ENCODE data around the gene COL15A1. TPM values are rescaled to one million over a fixed set of nuclear protein-coding genes. Genes with fewer than 3 reads are reported as not detected.

Gene COL15A1
- total and polyA plus RNA-seq, 2 of the 8 experiments (the other 6 are each of a cell fraction or from before 2014, with no cell fraction given) = 0.12 to 0.15 TPM

GRCh38 chr9:98962861-98963260 is 19.2 kb downstream of the COL15A1 start:
- Histone ChIP-seq H2BK120ac (replicated peaks; ENCODE audit: low read depth, low read length) (no peak overlapping the region), H2AFZ (ENCODE audit: low read length) (no peak overlapping the region), H3K4ac (replicated peaks; ENCODE audit: insufficient read length, low read depth, low read length) (no peak overlapping the region), H2BK5ac (ENCODE audit: low read depth, low read length) (peak overlapping the region; percentile 60; the same call in 1 of the 2 replicates), H3K9me3 (ENCODE audit: insufficient read depth in 2 of 2, low read depth in 1 of 2, low read length in 1 of 2) (no peaks in the 10 kb centered on the region), H4K20me1 (replicated peaks in 1 of 2; ENCODE audit: control insufficient read depth in 1 of 2, insufficient read depth in 2 of 2, low read length in 2 of 2) (no peaks in the 10 kb centered on the region), H3K79me2 (ENCODE audit: control insufficient read depth in 1 of 2, insufficient read depth in 2 of 2, low read length in 2 of 2) (no peaks in the 10 kb centered on the region), H3K27me3 (replicated peaks in 1 of 4; ENCODE audit: control insufficient read depth in 3 of 4, extremely low read depth in 1 of 4, insufficient read depth in 3 of 4, low read length in 3 of 4) (no peaks in the 10 kb centered on the region), H4K5ac (ENCODE audit: insufficient read length, low read depth, low read length) (no peak overlapping the region), H3K18ac (ENCODE audit: extremely low read depth, low read length) (peak overlapping the region; percentile 79; the same call in 1 of the 2 replicates), H2BK12ac (ENCODE audit: low read depth, low read length) (no peak overlapping the region), H3K4me2 (ENCODE audit: insufficient read depth in 1 of 2, low read depth in 2 of 2, low read length in 2 of 2) (peak overlapping the region in 1 of 2 experiments; percentile 3; a peak in 1 of 4 replicates), H3K79me1 (ENCODE audit: low read depth, low read length) (no peaks in the 10 kb centered on the region), H3K36me3 (ENCODE audit: control insufficient read depth in 2 of 4, insufficient read depth in 4 of 4, low read length in 3 of 4) (no peaks in the 10 kb centered on the region), H3K14ac (ENCODE audit: insufficient read length) (no peak overlapping the region), H3K56ac (replicated peaks; ENCODE audit: insufficient read length, low read depth, low read length) (no peak overlapping the region), H3K4me3 (ENCODE audit: extremely low read depth in 1 of 4, insufficient read depth in 2 of 4, low read depth in 3 of 4, low read length in 4 of 4) (peak overlapping the region in 1 of 4 experiments; percentile 8; a peak in 1 of 8 replicates), H3K23ac (ENCODE audit: insufficient read length) (no peak overlapping the region), H3K23me2 (ENCODE audit: low read depth, low read length) (no peaks in the 10 kb centered on the region), H2BK15ac (ENCODE audit: low read length) (no peak overlapping the region), H2BK20ac (ENCODE audit: low read length) (no peak overlapping the region), H4K8ac (ENCODE audit: extremely low read depth, insufficient read depth, low read length) (no peak overlapping the region), H4K91ac (replicated peaks; ENCODE audit: insufficient read length, low read length) (no peak overlapping the region), H3K27ac (ENCODE audit: low read depth, low read length) (no peak overlapping the region), H3K9ac (replicated peaks in 1 of 4; ENCODE audit: extremely low read depth in 1 of 4, low read depth in 3 of 4, low read length in 3 of 4) (no peak overlapping the region), H3K4me1 (replicated peaks in 1 of 4; ENCODE audit: control insufficient read depth in 3 of 4, insufficient read depth in 4 of 4, low read length in 3 of 4) (peaks cover 2 to 10% (median 6%) of the 10 kb centered on the region in 4 experiments; a peak in 6 of 7 replicates), H2AK5ac (ENCODE audit: low read depth, low read length) (no peak overlapping the region; the same call in 1 of the 2 replicates)
- WGBS, 2 experiments (ENCODE audit: extremely low coverage in 1 of 2, insufficient coverage in 1 of 2, insufficient read length in 1 of 2, insufficient replicate concordance in 2 of 2, low coverage in 1 of 2, low lambda C conversion rate in 2 of 2, missing lambda C conversion rate in 1 of 2) = 56% methylated on average over 5 of the region's 5 CpGs; no CpG with 5 or more reads in 1 of the 2 experiments
- TF ChIP-seq EP300 (IDR thresholded peaks at IDR 0.05; ENCODE audit: borderline replicate concordance in 1 of 2, low read depth in 2 of 2, low read length in 2 of 2) (peak in 1 of 2 experiments; percentile 24; a peak in 1 of 3 replicates), BCL11A (IDR thresholded peaks at IDR 0.05; ENCODE audit: low read depth in 2 of 2, low read length in 2 of 2) (no peak), FOSL1 (IDR thresholded peaks at IDR 0.05; ENCODE audit: insufficient read depth, low read depth, low read length) (no peak), MAFK (IDR thresholded peaks at IDR 0.05; ENCODE audit: low read depth, low read length) (no peak), MAX (IDR thresholded peaks at IDR 0.05) (0 out of 2 replicates have a peak, but pooled peaks have one; percentile 13), POLR2AphosphoS5 (IDR thresholded peaks at IDR 0.05; ENCODE audit: low read depth, low read length) (no peak), SIRT6 (IDR thresholded peaks at IDR 0.05; ENCODE audit: low read length) (no peak), POU5F1 (IDR thresholded peaks at IDR 0.05; ENCODE audit: low read depth, low read length) (peak; percentile 94), TAF1 (IDR thresholded peaks at IDR 0.05; ENCODE audit: low read depth, low read length) (no peak), TEAD4 (IDR thresholded peaks at IDR 0.05; ENCODE audit: low read depth, low read length) (peak; percentile 99), TAF7 (optimal IDR thresholded peaks at IDR 0.05; ENCODE audit: borderline replicate concordance, low read depth, low read length) (no peak), RXRA (IDR thresholded peaks at IDR 0.05; ENCODE audit: insufficient read depth, low read depth, low read length) (no peak), NRF1 (IDR thresholded peaks at IDR 0.05; ENCODE audit: low read depth, low read length) (no peak)
- DNase-seq (ENCODE audit: low read depth in 1 of 2, low spot score in 2 of 2) (no peak), FAIRE-seq (no peak)
- CTCF ChIA-PET (ENCODE audit: partially characterized antibody) = interaction anchor here (1.1 to 3.8 kb wide), 5 partner anchors 12 to 178 kb away, joined by 3 to 23 read pairs (median 4); no protein-coding TSS in a partner anchor
- POLR2A ChIA-PET (ENCODE audit: partially characterized antibody) = interaction anchor here (0.8 to 1.6 kb wide), 2 partner anchors 11 to 24 kb away, joined by 3 read pairs; no protein-coding TSS in a partner anchor

Measured in H1 (cell line).